HG03558 (cell line): ENCODE results near the gene C1orf226.

Experiments used
- ATAC-seq: cut with Tn5 transposase; IDR thresholded peaks from one replicate; pipeline ENCODE4 v1.9.1; 2021; ENCODE audit warnings: moderate number of reproducible peaks; ENCODE audit not compliant: unreplicated experiment; ENCODE audit errors: extremely low read depth

C1orf226 gene

GRCh38 chr1:162365284-162366020 is 16.1 kb upstream of the C1orf226 start:
- no peak for ATAC-seq

GRCh38 chr1:162366149-162366548 is 15.4 kb upstream of the C1orf226 start:
- no peak for ATAC-seq

- ATAC-seq: no peak
Measured at GRCh38 chr1:162366671-162367070, 14.9 kb upstream of the C1orf226 start.

DNA sequence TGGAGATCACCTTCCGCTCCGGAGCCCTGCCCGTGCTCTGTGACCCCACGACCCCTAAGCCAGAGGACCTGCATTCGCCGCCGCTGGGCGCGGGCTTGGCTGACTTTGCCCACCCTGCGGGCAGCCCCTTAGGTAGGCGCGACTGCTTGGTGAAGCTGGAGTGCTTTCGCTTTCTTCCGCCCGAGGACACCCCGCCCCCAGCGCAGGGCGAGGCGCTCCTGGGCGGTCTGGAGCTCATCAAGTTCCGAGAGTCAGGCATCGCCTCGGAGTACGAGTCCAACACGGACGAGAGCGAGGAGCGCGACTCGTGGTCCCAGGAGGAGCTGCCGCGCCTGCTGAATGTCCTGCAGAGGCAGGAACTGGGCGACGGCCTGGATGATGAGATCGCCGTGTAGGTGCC is 14.5 kb upstream of the C1orf226 start:
- ATAC-seq: no peak

DNA sequence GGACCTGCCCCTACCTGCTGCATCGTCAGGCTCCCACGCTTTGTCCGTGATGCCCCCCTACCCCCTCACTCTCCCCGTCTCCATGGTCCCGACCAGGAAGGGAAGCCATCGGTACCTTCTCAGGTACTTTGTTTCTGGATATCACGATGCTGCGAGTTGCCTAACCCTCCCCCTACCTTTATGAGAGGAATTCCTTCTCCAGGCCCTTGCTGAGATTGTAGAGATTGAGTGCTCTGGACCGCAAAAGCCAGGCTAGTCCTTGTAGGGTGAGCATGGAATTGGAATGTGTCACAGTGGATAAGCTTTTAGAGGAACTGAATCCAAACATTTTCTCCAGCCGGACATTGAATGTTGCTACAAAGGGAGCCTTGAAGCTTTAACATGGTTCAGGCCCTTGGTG is 13.8 kb upstream of the C1orf226 start:
- ATAC-seq: no peak

- ATAC-seq: no peak
Measured at GRCh38 chr1:162368451-162368850, 13.1 kb upstream of the C1orf226 start.

DNA sequence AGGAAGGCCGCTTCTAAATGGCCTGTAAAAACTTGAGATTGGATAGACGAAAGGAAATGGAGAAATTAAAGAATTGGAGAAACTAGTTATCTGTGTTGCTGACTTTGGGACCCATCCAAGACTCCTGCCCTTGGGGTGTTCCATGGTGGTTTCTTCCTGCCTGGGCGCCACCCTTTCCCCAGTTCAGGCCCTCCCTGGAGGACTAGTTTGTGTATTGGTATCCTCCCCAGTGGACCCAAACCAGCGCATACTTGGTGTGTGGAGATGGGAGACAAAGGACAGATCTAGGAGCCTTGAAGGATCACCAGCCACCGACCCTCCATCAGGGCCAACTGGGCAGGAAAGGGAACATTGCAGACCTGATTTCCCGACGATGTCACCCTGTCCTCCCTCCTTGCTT is 12.0 kb upstream of the C1orf226 start:
- ATAC-seq: no peak

GRCh38 chr1:162370161-162370560 is 11.4 kb upstream of the C1orf226 start:
- ATAC-seq: no peak

GRCh38 chr1:162370721-162371120 is 10.8 kb upstream of the C1orf226 start:
- ATAC-seq: no peak

DNA sequence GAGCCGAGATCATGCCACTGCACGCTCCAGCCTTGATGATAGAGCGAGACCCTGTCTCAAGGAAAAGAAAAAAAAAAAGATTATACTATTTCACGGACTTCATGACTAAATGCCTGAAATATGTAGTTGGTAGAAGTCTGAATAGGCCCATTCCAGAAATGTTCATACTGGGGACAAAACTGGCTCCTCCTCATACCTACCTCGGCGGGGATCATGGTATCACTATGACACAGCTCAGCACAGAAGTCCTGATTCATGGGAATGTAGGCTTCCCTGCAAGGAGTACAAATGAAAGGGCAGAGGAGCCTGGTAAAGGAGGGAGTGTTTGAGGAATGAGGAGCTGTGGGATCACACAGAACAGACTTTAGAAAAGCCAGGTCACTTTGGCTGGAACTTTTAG is 9.9 kb upstream of the C1orf226 start:
- ATAC-seq: no peak

GRCh38 chr1:162372159-162373071 is 9.1 kb upstream of the C1orf226 start:
- ATAC-seq: no peak

DNA sequence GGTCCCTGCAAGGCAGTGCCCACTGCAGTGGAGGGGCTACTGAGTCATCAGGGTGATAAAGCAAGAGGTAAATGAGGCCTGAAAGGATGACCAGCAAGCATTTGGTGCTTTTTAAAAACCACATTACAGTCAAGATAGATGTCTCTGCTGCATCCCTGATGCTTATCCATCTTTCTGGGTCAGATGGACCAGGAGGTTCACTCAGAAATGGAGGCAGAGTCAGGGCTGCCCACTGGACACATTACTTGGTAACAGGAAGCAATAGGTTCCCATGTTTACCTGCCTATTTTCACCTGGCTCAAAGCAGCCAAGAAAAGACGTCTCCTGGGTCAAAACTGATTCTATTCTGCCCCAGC is 8.5 kb upstream of the C1orf226 start:
- no peak for ATAC-seq

DNA sequence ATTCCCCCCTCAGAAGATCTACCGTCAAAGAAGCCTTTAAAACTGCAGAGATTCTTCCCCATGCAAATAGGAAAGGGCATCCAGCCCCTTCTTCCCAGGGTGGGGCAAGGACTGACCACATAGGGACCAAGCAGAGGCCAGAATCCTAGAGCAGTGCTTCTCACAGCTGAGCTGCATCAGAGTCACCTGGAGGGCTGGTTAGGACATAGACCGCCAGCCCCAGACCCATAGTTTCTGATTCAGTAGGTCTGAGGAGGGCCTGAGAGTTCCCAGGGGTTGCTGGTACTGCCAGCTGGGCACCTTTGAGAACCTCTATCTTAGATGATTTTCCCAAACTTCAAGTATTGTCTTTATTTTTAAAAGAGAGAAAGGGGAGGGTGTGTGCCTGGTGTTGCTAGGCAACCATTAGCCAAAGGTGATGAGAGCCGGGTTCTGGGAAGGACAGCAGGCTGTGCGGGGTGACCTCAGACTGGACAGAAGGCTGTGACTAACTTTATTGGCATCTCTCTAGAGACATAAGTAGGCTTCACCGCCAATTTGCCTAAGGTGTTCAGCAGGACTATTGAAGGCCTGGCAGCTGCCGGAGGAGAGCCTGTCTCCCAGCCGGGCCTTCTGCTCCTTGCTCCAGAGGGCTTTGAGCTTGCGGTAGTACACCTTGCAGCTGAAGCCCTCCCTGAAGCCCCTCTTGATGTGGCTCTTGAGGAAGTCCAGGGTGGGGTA is 7.8 kb upstream of the C1orf226 start:
- no peak for ATAC-seq

DNA sequence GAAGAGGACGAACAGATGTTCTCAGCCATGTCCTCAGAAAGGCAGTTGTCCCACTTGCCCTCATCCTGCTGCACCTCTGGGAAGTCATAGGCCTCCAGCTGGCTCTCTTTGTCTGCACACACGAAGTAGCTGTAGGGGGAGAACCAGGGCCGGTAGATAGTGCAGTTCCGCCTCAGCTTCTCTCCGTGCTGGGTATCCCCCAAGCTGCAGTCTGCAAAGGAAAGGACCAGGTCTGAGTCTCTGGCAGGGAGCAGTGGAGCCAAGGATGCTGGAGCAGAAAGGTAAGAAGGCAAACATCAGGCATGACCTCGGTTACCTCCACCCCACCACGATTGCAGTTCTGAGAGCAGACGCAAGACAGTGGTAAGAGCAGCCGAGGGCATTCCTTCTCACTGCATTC is 7.1 kb upstream of the C1orf226 start:
- ATAC-seq: no peak

DNA sequence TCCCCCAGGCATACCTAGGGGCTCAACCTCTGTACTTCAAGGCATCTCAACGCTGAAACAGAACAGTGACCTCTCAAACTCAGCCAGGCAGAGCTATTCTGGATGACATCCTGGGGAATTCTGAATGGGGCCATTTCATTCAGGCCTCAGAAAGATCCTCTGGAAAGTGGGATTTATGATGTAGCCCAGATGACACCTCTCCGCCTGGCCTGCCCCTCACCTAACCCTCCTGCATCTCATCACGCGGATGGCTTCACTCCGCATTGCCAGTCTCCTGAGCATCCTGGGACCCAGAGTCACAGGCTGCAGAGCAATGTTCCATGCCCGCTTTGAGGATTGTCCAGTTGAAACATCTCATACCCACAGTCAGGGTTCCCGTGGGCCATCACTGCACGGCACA is 6.1 kb upstream of the C1orf226 start:
- ATAC-seq: no peak

GRCh38 chr1:162376691-162377090 is 4.8 kb upstream of the C1orf226 start, which contains the start of gene SPATA46:
Gene SPATA46, minus strand, starts transcription at chr1:162376854. Its CDS starts 64 bp downstream, at chr1:162376790.
- ATAC-seq: no peak

- ATAC-seq: no peak
Measured at GRCh38 chr1:162380061-162380846, 1.3 kb upstream of the C1orf226 start.

- no peak for ATAC-seq
Measured at GRCh38 chr1:162381941-162382750, 618 bp downstream of the C1orf226 start.

- no peak for ATAC-seq
Measured at GRCh38 chr1:162383091-162383490, 1.6 kb downstream of the C1orf226 start.
